Cardiac muscle cell (in vitro differentiated cells and primary cell): ENCODE results near the gene ANXA2. TPM values are rescaled to one million over a fixed set of nuclear protein-coding genes. Genes with fewer than 3 reads are reported as not detected.

Experiments used
- DNase-seq, 2 donors: peaks; one replicate each; pipeline versions ENCODE4 v3.0.0 to v3.0.0-alpha.2; 2010 to 2017; ENCODE audit warnings: low read depth in 1 of 2, low spot score in 1 of 2
- H3K27ac ChIP-seq: fragments of 200-600 bp; sonication (generic); 2 replicates; pipeline ENCODE4 v1.5.1; 2016
- H3K27me3 ChIP-seq: fragments of 200-600 bp; sonication (generic); 2 replicates; pipeline ENCODE4 v1.6.0; 2016; ENCODE audit warnings: control low read depth
- H3K36me3 ChIP-seq: fragments of 200-600 bp; sonication (generic); 2 replicates; pipeline ENCODE4 v1.5.1; 2016; ENCODE audit warnings: control low read depth
- H3K4me1 ChIP-seq: fragments of 200-600 bp; sonication (generic); 2 replicates; pipeline ENCODE4 v1.8.1; 2017; ENCODE audit warnings: low read depth, mild to moderate bottlenecking, mixed run types
- H3K4me3 ChIP-seq: fragments of 200-600 bp; sonication (generic); 2 replicates; pipeline ENCODE4 v1.5.1; 2016; ENCODE audit warnings: mild to moderate bottlenecking
- H3K9me3 ChIP-seq: fragments of 200-600 bp; sonication (generic); 2 replicates; pipeline ENCODE4 v1.5.1; 2017; ENCODE audit warnings: low read depth, mild to moderate bottlenecking, control low read depth
- CTCF ChIP-seq: IDR thresholded peaks from 2 replicates; pipeline ENCODE4 v1.5.1; 2012; ENCODE audit warnings: low read depth, mild to moderate bottlenecking, low read length
- polyA plus RNA-seq: library from polyadenylated mRNA; unstranded; fragments of >200 nt; fragmentation: Nextera tagmentation; extraction: Ambion mirVana; gene quantifications from 2 replicates; pipeline ENCODE4 v1.2.1, GENCODE V29; 2016
- total RNA-seq: library from RNA; depleted of rRNA; stranded (reverse); fragments of >200 nt; gene quantifications from 2 replicates; pipeline ENCODE4 v1.2.3, GENCODE V29; 2016

Gene ANXA2
- total and polyA plus RNA-seq, 2 experiments from 2014 or later: 90.2 to 284 TPM

- DNase-seq: no peak
- H3K4me1 ChIP-seq: no peaks in the 10 kb centered on the region
- no peaks in the 10 kb centered on the region for H3K9me3 ChIP-seq
- H3K4me3 ChIP-seq: no peak overlapping the region
- TF ChIP-seq CTCF: no peak
- H3K27me3 ChIP-seq: no peaks in the 10 kb centered on the region
- H3K27ac ChIP-seq: no peak overlapping the region
- H3K36me3 ChIP-seq: no peaks in the 10 kb centered on the region
Observed at GRCh38 chr15:60307034-60307433, 90.8 kb downstream of the ANXA2 start.

- H3K9me3 ChIP-seq: no peaks in the 10 kb centered on the region
- H3K4me3 ChIP-seq: no peak overlapping the region
- DNase-seq: no peak
- H3K36me3 ChIP-seq: no peaks in the 10 kb centered on the region
- H3K4me1 ChIP-seq: no peaks in the 10 kb centered on the region
- H3K27me3 ChIP-seq: no peaks in the 10 kb centered on the region
- H3K27ac ChIP-seq: no peak overlapping the region
- TF ChIP-seq CTCF: no peak
Observed at GRCh38 chr15:60301024-60301423, 96.8 kb downstream of the ANXA2 start.

GRCh38 chr15:60299452-60300047, 98.2 kb downstream of the ANXA2 start:
- TF ChIP-seq CTCF: peak; percentile 25
- Histone ChIP-seq H3K27me3 (no peaks in the 10 kb centered on the region), H3K4me1 (no peaks in the 10 kb centered on the region), H3K9me3 (no peaks in the 10 kb centered on the region), H3K36me3 (no peaks in the 10 kb centered on the region), H3K27ac (no peak overlapping the region), H3K4me3 (no peak overlapping the region)
- peak in 1 of 2 donors; percentile 34 for DNase-seq

Other genes starting within 250 kb of the ANXA2 start
- gene ICE2, start 81.2 kb upstream of the ANXA2 start, total RNA-seq: 19.8 and 41.5 TPM in 2 replicates
- 26.4 and 49.4 TPM in 2 replicates for gene ICE2, start 81.2 kb upstream of the ANXA2 start, polyA plus RNA-seq